A549 (cell line): ENCODE measurements around the gene CDIPT. TPM values are rescaled to one million over a fixed set of nuclear protein-coding genes. Genes with fewer than 3 reads are reported as not detected.
A peak's percentile ranks its signal among the peaks of the same experiment; 100 is the strongest.

Experiments
- ATAC-seq, 2 experiments: fragments of 200-7000 bp in 1 of 2; fragments of >200 bp in 1 of 2; cut with Nextera tagmentation in 1 of 2; cut with Tn5 transposase in 1 of 2; 3 replicates each; pipeline versions ENCODE4 v1.8.0 to v1.9.1; 2018 to 2020; ENCODE audit warnings: mild to moderate bottlenecking in 1 of 2, moderate library complexity in 1 of 2
- CTCF ChIA-PET: fragments of 300-600 bp; sonication (Branson Sonifier 250); formaldehyde crosslinking; extraction: SDS; loops from one replicate; lab custom pipeline; 2021; ENCODE audit warnings: antibody characterized with exemption, inconsistent platforms; lab: Yijun Ruan, JAX
- POLR2A ChIA-PET: fragments of 350-600 bp; formaldehyde crosslinking; extraction: SDS; loops from one replicate; lab custom pipeline; 2021; ENCODE audit warnings: antibody characterized with exemption, inconsistent platforms; lab: Yijun Ruan, JAX
- DNase-seq, 2 experiments: peaks; one replicate each; pipeline versions ENCODE4 v3.0.0 to v3.0.0-alpha.2; 2011 to 2016; ENCODE audit warnings: low read depth in 1 of 2, low spot score in 1 of 2
- FAIRE-seq: peaks from 2 replicates; lab custom pipeline; 2011; peaks lifted over from hg19 to GRCh38; lab: Jason Lieb, UNC
- H3K27ac ChIP-seq, 2 experiments: fragments of >200 bp; sonication (Bioruptor Twin); formaldehyde crosslinking; 3 replicates each; pipeline ENCODE4 v1.5.1; 2016 to 2017
- H3K4me1 ChIP-seq: fragments of >200 bp; sonication (Bioruptor Twin); formaldehyde crosslinking; 3 replicates; pipeline ENCODE4 v1.6.1; 2016
- H3K4me2 ChIP-seq: fragments of >200 bp; sonication (Bioruptor Twin); formaldehyde crosslinking; 3 replicates; pipeline ENCODE4 v1.6.1; 2016
- H3K4me3 ChIP-seq: fragments of >200 bp; sonication (Bioruptor Twin); formaldehyde crosslinking; 3 replicates; pipeline ENCODE4 v1.5.1; 2016
- H3K9me3 ChIP-seq: fragments of >200 bp; sonication (Bioruptor Twin); formaldehyde crosslinking; 3 replicates; pipeline ENCODE4 v1.6.1; 2016
- BCL3 ChIP-seq: fragments of >200 bp; sonication (Bioruptor Twin); formaldehyde crosslinking; IDR thresholded peaks from 3 replicates; pipeline ENCODE4 v1.6.1; 2016
- E2F6 ChIP-seq: IDR thresholded peaks from 2 replicates; pipeline ENCODE4 v1.6.1; 2012; ENCODE audit warnings: low read depth, borderline replicate concordance
- EHF ChIP-seq: fragments of 250-450 bp; sonication (Bioruptor Pico); IDR thresholded peaks from 2 replicates; pipeline ENCODE4 v1.5.0; 2020; ENCODE audit warnings: mild to moderate bottlenecking
- FOXS1 ChIP-seq: fragments of 250-450 bp; sonication (Bioruptor Pico); IDR thresholded peaks from 2 replicates; pipeline ENCODE4 v1.5.0; 2020; ENCODE audit warnings: mild to moderate bottlenecking, moderate library complexity
- GATA3 ChIP-seq: IDR thresholded peaks from 2 replicates; pipeline ENCODE4 v1.6.1; 2012; ENCODE audit warnings: borderline replicate concordance
- HMGXB4 ChIP-seq: fragments of 250-450 bp; sonication (Bioruptor Pico); IDR thresholded peaks from 2 replicates; pipeline ENCODE4 v1.5.0; 2021; ENCODE audit warnings: mild to moderate bottlenecking, moderate library complexity, borderline replicate concordance
- HOXB5 ChIP-seq: fragments of 250-450 bp; sonication (Bioruptor Pico); IDR thresholded peaks from 2 replicates; pipeline ENCODE4 v1.5.0; 2020; ENCODE audit warnings: mild to moderate bottlenecking, moderate library complexity
- JUN ChIP-seq, 2 experiments: fragments of >200 bp; sonication (Bioruptor Twin); formaldehyde crosslinking; IDR thresholded peaks; 2 replicates in 1 of 2; 3 replicates in 1 of 2; pipeline ENCODE4 v1.6.1; 2016 to 2017
- KDM1A ChIP-seq: fragments of 200-600 bp; sonication (generic); IDR thresholded peaks from 2 replicates; pipeline ENCODE4 v1.6.1; 2016; ENCODE audit warnings: low read depth, mild to moderate bottlenecking
- KDM5A ChIP-seq: fragments of 200-600 bp; sonication (generic); IDR thresholded peaks from 2 replicates; pipeline ENCODE4 v1.6.1; 2016; ENCODE audit warnings: antibody characterized with exemption, mild to moderate bottlenecking
- MYC ChIP-seq: IDR thresholded peaks from 2 replicates; pipeline ENCODE4 v1.6.1; 2012; ENCODE audit warnings: mild to moderate bottlenecking, inconsistent platforms, low read length, improper control_type of control experiment, borderline replicate concordance
- PHF8 ChIP-seq: fragments of 200-600 bp; sonication (generic); IDR thresholded peaks from 2 replicates; pipeline ENCODE4 v1.6.1; 2016; ENCODE audit warnings: low read depth, mild to moderate bottlenecking, antibody characterized with exemption, moderate library complexity, borderline replicate concordance
- RAD21 ChIP-seq, 2 experiments: fragments of >200 bp in 1 of 2; sonication (Bioruptor Twin) in 1 of 2; formaldehyde crosslinking in 1 of 2; IDR thresholded peaks in 1 of 2; conservative IDR thresholded peaks in 1 of 2; 2 replicates in 1 of 2; 3 replicates in 1 of 2; pipeline ENCODE4 v1.6.1; 2012 to 2018; ENCODE audit warnings: inconsistent platforms in 1 of 2
- RCOR1 ChIP-seq: fragments of 150-350 bp; IDR thresholded peaks from 2 replicates; pipeline ENCODE4 v1.6.1; 2014; ENCODE audit warnings: antibody characterized with exemption, low read length, low read depth
- SMC3 ChIP-seq: fragments of >200 bp; sonication (Bioruptor Twin); formaldehyde crosslinking; IDR thresholded peaks from 3 replicates; pipeline ENCODE4 v1.6.1; 2018; ENCODE audit warnings: inconsistent platforms
- ZFP36 ChIP-seq: fragments of 450-650 bp; IDR thresholded peaks from 2 replicates; pipeline ENCODE4 v1.6.1; 2014; ENCODE audit warnings: borderline replicate concordance; ENCODE audit not compliant: partially characterized antibody
- WGBS: methylation state at CpG from one replicate; pipeline ENCODE4 v1.1.6; 2017; ENCODE audit errors: missing lambda C conversion rate; 5-methylcytosine and 5-hydroxymethylcytosine counted together
- polyA plus RNA-seq, 4 experiments: library from polyadenylated mRNA; depleted of rRNA in 3 of 4; stranded (reverse); fragments of >200 nt; fragmentation: RNase III in 1 of 4; extraction: RNeasy Plus Mini Kit Qiagen cat#74134 plus additional on column Dnase treatment in 1 of 4; gene quantifications; 2 replicates in 3 of 4; 3 replicates in 1 of 4; pipeline ENCODE4 v1.2.3, GENCODE V29; 2011 to 2017
- TF ChIP-seq, protein P1 (sequence below): IDR thresholded peaks from 2 replicates; pipeline ENCODE4 v1.6.1; 2012
- TF ChIP-seq, protein P2 (sequence below): fragments of >200 bp; sonication (Bioruptor Twin); formaldehyde crosslinking; IDR thresholded peaks from 3 replicates; pipeline ENCODE4 v1.5.1; 2016

Gene CDIPT
- polyA plus RNA-seq, 2 of the 4 experiments (the other 2 are of a cell fraction), result 64.0 to 72.1 TPM

- ChIA-PET POLR2A (interaction anchor here (1.3 to 2.5 kb wide), 5 partner anchors 13 to 153 kb away, joined by 3 to 9 read pairs (median 5); partner anchors contain the start of genes KCTD13, MAZ, SEZ6L2 and TAOK2), CTCF (interaction anchor here (0.6 to 24.4 kb wide), 26 partner anchors 9 to 258 kb away, joined by 3 to 568 read pairs (median 4); partner anchors contain the start of genes ASPHD1, CDIPT, MAZ and SEZ6L2)
- FAIRE-seq, result no peak
- peak within 1 kb of the TSS; percentile 99 for H3K4me2 ChIP-seq
- ATAC-seq, result peak; percentile 44 to 56; a peak in 5 of 6 replicates
- WGBS, result 3% methylated on average over 4 of the region's 4 CpGs
- peak within 1 kb of the TSS; percentile 61 for H3K4me3 ChIP-seq
- no peak for TF ChIP-seq HOXB5 (CRISPR knock-in tag)
- TF ChIP-seq JUN (IDR thresholded peaks at IDR 0.05), result peak; percentile 45 to 52; a peak in 4 of 5 replicates
- TF ChIP-seq, protein P1, sequence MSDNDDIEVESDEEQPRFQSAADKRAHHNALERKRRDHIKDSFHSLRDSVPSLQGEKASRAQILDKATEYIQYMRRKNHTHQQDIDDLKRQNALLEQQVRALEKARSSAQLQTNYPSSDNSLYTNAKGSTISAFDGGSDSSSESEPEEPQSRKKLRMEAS, result peak; percentile 20; the same call in 1 of the 2 replicates
- TF ChIP-seq BCL3, result 0 out of 3 replicates have a peak, but pooled peaks have one; percentile 37
- 0 out of 2 replicates have a peak, but pooled peaks have one; percentile 18 for TF ChIP-seq PHF8
- TF ChIP-seq GATA3, result 0 out of 2 replicates have a peak, but pooled peaks have one; percentile 25
- DNase-seq, result peak; percentile 56 to 74
- H3K4me1 ChIP-seq, result peaks cover 63% of the 10 kb centered on the region
- H3K9me3 ChIP-seq, result no peaks in the 10 kb centered on the region
- H3K27ac ChIP-seq, result peak within 1 kb of the TSS; percentile 92 to 93
Observed at GRCh38 chr16:29820271-29820701, 42.7 kb downstream of the CDIPT start, which contains the start of gene MVP. TSS of gene MVP (plus strand) at chr16:29820462. CDS start at chr16:29830550, 10,088 bp downstream.

- no peaks in the 10 kb centered on the region for H3K9me3 ChIP-seq
- POLR2A ChIA-PET, result interaction anchor here (0.9 to 2.5 kb wide), 4 partner anchors 10 to 107 kb away, joined by 3 to 9 read pairs (median 6); partner anchors contain the start of genes KCTD13 and MAZ
- ATAC-seq (no peak), DNase-seq (peak; percentile 49 to 50), FAIRE-seq (no peak)
- H3K4me2 ChIP-seq, result peak overlapping the region; percentile 99
- H3K4me1 ChIP-seq, result peaks cover 64% of the 10 kb centered on the region
- no peak for TF ChIP-seq KDM5A
- TF ChIP-seq, protein P2, sequence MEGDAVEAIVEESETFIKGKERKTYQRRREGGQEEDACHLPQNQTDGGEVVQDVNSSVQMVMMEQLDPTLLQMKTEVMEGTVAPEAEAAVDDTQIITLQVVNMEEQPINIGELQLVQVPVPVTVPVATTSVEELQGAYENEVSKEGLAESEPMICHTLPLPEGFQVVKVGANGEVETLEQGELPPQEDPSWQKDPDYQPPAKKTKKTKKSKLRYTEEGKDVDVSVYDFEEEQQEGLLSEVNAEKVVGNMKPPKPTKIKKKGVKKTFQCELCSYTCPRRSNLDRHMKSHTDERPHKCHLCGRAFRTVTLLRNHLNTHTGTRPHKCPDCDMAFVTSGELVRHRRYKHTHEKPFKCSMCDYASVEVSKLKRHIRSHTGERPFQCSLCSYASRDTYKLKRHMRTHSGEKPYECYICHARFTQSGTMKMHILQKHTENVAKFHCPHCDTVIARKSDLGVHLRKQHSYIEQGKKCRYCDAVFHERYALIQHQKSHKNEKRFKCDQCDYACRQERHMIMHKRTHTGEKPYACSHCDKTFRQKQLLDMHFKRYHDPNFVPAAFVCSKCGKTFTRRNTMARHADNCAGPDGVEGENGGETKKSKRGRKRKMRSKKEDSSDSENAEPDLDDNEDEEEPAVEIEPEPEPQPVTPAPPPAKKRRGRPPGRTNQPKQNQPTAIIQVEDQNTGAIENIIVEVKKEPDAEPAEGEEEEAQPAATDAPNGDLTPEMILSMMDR, result peak; percentile 41
- TF ChIP-seq SMC3, result peak; percentile 41
- peak; percentile 50 to 61; a peak in 3 of 5 replicates for TF ChIP-seq RAD21 (conservative IDR thresholded peaks at IDR 0.05 in 1 of 2, IDR thresholded peaks at IDR 0.05 in 1 of 2)
- TF ChIP-seq FOXS1 (CRISPR knock-in tag), result no peak
- TF ChIP-seq RCOR1, result no peak
- CTCF ChIA-PET, result interaction anchor here (0.6 to 24.4 kb wide), 30 partner anchors 8 to 259 kb away, joined by 3 to 568 read pairs (median 4); partner anchors contain the start of genes ASPHD1, CDIPT, KIF22 and MAZ
- WGBS, result 38% methylated on average over 11 of the region's 15 CpGs
- H3K27ac ChIP-seq, result peak overlapping the region; percentile 92 to 93
- peak overlapping the region; percentile 61 for H3K4me3 ChIP-seq
Observed at GRCh38 chr16:29819506-29819905, 43.5 kb downstream of the CDIPT start.

DNA sequence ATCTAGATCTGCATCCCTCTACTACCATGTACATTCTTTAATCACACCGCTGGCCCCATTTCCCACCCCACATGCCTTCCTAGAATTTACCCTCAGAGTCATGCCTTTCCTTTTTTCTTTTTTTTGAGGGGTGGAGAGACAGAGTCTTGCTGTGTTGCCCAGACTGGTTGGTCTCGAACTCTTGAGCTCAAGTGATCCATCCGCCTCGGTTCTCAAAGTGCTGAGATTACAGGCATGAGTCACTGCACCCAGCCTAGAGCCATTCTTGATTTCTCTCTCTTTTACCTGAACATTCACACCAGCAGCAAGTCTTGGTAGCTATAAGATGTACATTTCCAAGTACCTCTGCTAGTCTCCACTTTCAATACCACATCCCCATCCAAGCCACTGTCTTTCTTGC is 44.9 kb downstream of the CDIPT start:
- no peak for ATAC-seq
- POLR2A ChIA-PET, result interaction anchor here (0.6 to 0.7 kb wide), 2 partner anchors 15 to 190 kb away, joined by 3 to 5 read pairs; no protein-coding TSS in a partner anchor
- H3K4me3 ChIP-seq, result no peak overlapping the region
- TF ChIP-seq ZFP36 (no peak), HMGXB4 (no peak), SMC3 (no peak), KDM1A (no peak), E2F6 (no peak), MYC (no peak), PHF8 (no peak), EHF (CRISPR knock-in tag) (no peak)
- TF ChIP-seq, all 56 proteins: peak for 0
- no peak for DNase-seq
- peaks cover 50% of the 10 kb centered on the region for H3K4me1 ChIP-seq
- H3K9me3 ChIP-seq, result no peaks in the 10 kb centered on the region
- WGBS, result 86% methylated on average over 4 of the region's 4 CpGs
- H3K27ac ChIP-seq, result peak overlapping the region in 1 of 2 experiments; percentile 98; a peak in 2 of 6 replicates
- H3K4me2 ChIP-seq, result peak overlapping the region; percentile 97
- CTCF ChIA-PET, result interaction anchor here (0.7 to 24.4 kb wide), 12 partner anchors 11 to 213 kb away, joined by 3 to 568 read pairs (median 10); partner anchors contain the start of genes CDIPT, KIF22, MAZ and TLCD3B
- FAIRE-seq, result no peak
